ENCODE data around the gene CPVL.

The CPVL gene

DNA sequence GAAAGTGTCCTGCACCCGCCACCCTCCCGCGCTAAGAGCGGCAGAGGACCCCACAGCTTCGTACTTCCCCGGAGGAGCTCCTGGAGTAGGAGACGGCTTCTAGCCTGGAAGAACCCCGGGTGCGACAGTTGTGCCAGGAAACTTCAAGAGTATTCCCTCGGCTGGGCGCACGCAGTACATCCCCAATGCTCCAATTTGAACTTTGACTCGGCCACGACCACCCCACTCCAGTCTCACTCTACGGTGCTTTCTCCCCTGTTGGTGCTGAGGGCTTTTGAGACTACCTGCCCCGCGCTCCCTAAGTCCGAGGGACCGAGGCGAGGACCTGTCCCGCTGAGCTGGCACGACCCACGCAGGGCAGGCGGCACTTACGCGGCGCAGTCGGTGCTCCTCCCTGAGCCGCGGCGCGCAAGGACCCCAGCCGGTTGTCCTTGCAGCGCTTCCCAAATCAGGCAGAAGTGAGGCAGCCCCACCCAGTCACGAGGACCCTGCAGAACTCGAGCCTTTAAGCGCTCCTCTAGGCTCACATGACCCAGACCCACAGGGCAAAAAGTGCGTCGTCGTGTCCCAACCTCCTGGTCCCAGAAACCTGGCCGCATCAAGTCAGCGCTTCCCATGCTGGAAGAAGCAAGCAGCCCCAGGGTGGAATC lies at the start of gene CPVL:
Gene CPVL, minus strand, starts transcription at position 481 of the 650 bp plus-strand sequence. CDS start 25,476 bp downstream, outside the sequence.
- peak; percentile 89 for DNase-seq

DNA sequence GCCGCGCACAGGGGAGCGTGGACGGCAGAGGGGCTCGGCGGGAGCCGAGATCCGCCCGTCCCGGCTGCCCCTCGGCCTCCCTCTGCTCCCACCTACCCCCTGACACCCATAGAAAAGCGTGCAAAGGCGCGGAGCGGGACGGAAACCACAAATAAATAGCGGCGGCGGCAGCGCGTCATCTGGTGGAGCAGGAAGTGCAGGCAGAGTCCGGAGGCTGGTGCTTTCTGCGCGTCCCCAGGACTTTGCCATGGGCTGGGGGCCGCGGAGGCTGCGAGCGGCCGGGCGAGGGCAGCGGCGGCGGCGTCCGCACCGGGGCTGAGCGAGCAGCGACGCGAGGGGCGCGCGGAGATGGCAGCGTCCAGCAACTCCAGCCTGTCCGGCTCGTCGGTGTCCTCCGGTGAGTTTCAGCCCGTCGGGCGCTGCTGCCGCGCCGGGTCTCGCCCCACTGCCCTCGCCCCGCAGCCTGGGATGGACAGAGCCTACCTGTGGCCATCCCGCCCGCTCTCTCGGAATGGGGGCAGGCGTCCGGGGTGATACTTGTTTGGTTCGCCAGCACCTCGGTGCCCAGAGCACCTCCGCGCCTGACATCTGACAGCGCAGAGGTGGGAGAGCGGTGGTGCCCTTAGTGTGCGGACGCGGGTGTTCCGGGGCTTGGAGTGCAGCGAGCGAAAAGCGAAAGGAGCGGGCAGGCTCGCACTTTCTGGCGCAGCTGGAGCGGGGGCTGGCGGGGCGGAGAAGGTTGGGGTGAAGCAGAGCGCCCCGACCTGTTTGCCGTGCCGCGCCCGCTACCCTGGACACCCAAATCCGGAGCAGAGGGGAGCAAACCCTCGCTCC lies 48.5 kb upstream of the CPVL start, which contains the start of gene CHN2:
Gene CHN2, plus strand, starts transcription at position 182 of the 834 bp plus-strand sequence.
- peak; percentile 53 for DNase-seq

DNA sequence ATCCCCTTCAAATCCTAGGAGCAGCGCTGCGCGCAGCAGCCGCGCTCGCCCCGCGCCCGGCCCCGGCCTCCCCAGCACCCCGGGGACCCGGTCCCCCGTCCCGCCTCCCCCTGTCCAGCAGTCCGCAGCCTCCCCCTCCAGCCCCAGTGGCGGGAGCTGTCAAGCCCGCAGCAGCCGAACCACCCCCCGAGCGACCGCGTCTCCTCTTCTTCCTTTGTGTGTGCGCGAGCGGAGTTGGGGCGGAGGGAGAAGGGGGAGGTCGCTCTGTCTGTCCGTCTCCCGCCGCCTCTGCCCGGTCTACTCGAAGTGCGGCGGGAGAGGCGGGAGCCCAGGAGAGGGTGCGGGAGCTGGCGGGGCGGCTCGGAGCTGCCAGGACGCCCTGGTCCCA lies 47.9 kb upstream of the CPVL start:
- peak; percentile 39 for DNase-seq

DNA sequence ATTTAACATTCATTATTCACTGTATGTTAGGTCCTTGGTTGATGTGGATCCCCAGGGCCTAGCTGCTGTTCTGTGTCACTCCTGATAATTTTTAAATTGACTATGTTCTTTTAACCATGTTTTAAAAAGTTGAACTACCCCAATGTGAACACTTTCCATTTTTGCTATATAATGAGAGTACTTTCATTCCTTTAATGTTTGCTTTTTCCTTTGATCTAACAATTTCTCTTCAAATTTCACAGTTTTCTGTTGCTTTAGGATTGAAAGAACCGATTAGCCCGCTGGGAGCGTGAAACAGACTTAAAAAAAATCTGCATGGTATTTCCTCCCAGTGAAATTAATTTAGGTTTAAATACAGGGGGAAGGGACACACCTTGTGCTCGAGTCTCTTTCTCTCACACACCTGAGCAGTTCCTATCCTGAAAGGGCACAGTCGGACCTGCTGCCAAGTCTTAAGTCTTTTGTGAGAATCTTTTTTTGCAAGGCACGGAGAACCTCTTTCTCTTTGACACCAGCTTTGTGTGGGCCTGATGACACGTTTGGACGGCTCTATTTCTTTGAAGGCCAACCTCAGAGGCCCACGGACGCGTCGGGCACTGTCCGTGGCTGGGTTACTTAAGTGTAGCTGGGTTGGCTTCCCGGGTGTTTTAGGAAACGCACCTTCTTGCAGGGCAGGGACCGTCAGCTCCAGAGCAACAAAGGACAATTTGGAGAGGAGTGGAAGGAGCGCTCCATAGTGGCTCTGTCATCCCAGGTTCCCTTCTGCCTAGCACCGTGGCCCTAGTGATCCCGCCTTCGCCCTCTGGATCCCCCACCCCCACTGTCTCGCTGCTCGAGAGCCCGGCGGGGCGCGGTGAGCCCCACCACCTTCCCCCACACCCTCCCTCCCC lies 47.2 kb upstream of the CPVL start:
- no peak for DNase-seq

DNA sequence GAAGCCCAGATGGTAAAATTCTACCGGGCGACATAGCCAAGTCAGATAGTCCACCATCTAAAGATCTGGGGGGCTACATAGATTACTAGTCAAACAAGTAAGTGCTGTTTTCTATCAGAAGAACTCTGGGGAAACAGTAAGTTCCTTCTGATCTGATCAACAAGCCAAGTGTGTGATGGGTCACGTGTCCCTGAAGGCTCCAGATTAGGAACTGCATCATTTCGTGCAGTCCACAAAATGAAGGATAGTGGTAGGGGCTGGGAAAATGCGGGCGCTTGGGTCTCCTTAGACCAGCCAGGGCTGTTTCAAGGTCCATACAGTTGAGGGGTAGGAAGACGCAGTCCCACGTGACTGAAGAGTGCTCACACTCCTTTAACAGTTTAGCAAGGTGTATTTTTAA lies 46.5 kb upstream of the CPVL start:
- no peak for DNase-seq

DNA sequence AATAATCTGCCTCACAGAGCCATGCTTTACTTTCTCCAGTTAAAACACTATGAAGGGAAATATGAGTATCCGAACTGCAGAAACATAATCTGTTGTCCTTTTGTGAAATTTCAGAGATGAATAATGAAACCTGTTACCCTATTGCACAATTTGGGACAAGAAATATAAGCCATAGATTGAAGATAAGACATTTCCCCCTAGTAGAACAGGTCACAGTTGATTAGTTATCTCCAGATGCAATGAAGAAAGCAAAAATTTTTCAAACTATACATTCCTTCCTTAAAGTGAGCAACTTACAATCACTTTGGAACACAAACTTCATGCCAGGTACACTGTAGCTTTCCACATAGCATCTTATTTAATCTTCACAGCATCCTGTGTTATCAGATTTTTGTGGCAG lies 46.0 kb upstream of the CPVL start:
- no peak for DNase-seq

DNA sequence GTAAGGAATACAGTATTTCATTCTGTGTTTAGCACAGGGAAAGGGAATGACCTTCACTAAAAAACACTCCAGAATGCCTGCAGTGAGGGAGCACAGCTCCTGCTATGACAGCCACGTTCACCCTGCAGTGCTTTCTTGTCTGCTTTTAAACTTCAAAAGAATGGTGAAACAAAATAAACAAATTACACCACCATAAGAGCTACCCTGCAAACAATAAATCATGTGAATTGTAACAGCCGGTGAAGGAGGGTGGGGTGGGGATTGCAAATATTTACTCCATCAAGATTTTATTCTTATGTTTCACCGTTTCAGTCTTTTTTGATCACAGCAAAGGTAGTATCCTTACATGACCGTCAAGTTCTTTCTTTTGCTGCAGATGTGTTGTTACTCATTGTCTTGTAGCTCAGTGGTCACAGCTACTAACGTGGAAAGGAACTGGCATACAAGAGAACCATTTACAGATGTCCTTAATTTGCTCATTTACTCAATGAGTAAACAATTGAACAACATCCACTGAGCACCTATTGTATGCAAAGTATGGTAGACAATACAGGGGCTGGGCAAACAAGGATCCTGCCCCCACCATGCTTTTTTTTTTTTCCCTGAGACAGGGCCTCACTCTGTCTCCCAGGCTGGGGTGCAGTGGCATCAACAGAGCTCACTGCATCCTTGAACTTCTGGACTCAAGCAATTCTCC lies 44.2 kb upstream of the CPVL start:
- DNase-seq = no peak

DNA sequence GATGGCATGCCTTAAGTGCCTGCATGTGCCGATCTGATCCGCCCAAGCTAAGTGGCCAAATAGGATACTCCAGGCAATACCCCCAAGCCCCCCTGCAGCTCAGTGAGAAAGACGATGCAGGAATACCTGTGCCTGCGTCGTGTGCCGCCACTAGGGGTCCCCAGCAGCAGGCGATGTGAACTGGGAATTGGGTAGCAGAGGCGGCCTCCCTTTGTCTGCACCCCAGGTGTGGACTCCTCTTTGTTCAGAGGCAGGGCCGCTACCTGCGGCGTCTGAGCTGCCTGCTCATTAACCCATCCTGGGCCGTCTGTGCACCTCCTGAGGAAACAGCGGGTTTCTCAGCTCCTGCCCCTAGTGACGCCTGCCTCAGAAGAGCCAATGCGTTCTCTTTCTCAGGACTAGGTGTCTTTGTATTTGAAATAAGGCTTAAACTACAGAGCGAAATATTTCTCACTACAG lies 43.4 kb upstream of the CPVL start:
- DNase-seq = peak; percentile 90

DNA sequence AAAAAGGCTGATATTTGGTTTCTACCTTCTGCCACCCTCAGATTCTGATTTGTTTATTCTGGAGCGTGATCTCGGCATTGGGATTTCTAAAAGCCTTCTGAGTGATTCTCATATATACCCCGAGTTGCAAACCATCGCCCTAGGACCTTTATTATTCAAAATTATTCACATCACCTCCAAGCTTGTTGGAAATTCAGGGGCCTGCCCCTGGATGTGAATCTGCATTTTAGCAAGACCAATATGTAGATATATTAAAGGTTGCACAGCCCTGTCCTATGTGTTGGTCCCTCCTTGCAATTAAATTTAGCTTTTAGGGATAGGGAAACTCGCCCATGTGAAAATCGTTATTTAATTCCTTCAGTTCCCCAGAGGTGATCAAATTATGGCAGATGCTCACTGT lies 39.3 kb upstream of the CPVL start:
- DNase-seq = no peak

DNA sequence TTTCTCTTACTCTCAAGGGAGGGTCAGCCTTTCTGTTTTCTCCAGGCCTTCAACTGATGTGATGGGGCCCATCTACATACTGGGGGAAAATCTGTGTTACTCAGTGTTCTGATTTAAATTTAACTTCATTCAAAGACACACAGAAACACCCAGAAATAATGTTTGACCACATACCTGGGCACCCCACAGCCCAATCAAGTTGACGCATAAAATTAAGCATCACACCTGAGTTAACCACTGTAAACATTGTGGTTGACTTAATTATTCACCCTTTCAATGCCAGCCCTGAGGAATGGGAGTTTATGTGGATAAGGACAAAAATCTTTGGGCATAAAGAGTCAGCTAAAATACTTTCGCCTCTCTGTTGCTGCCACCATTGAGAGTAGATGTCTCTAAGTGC lies 38.3 kb upstream of the CPVL start:
- DNase-seq = no peak

DNA sequence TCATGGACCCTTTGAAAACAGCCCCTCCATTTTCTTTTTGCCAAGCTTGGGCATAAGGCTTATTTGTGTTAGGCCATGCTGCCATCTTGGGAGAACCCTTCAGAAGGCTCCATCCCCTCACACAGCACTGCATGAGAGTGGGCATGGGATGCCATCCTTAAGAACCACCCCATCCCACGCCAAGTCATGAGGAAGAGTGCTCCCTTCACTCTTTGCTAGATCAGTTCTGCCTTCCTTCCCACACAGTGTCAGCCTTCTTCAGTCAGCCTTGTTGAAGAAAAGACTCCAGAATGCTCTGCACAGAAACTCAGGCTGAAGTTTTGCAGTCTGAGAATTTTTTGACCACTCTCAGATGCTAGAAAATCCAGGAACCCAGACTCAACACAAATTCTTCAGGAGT lies 32.8 kb upstream of the CPVL start:
- DNase-seq = no peak

DNA sequence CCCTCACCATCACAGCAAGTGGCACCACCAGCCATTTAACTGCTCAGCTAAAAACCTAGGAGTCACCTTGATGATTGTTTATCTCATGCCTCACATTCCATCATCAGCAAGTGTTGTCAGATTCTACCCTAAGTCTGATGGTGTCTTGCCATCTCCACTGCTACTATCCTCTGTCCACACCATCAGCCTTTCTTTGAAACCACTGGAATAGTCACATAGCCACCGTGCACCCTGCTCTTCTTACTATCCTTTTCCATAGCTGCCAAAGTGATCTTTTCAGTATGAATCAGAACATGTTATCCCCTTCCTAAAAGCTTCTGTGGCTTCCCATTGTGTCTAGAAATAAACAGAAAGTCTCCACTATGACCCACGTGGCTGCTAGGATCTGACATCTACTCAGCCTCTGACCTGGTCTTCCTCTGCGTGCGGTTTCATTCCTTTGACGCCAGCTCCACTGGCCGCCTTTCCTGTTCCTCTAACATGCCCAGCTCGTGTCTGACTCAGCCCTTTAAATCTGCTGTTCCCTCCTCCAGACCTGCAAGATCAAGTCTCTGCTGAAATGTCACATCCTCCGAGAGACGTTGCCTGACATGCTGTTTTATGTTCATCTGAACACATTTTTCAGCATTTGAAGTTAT lies 31.7 kb upstream of the CPVL start:
- no peak for DNase-seq

DNA sequence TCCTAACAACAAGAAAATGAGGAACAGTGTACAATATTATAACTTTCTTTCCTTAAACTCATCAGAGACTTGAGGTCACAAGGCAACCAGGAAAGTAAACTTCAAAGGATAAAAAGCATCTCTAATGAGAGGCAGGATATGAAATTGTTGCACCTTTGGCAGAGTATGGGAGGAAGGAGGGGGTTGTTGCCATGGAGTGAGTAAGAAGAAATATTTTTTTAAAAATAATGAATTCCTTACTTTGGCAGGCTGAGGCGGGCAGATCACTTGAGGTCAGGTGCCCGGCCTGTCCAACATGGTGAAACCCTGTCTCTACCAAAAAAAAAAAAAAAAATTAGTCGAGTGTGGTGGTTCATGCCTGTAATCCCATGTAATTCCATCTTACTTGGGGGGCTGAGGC lies 27.1 kb upstream of the CPVL start:
- DNase-seq = no peak

DNA sequence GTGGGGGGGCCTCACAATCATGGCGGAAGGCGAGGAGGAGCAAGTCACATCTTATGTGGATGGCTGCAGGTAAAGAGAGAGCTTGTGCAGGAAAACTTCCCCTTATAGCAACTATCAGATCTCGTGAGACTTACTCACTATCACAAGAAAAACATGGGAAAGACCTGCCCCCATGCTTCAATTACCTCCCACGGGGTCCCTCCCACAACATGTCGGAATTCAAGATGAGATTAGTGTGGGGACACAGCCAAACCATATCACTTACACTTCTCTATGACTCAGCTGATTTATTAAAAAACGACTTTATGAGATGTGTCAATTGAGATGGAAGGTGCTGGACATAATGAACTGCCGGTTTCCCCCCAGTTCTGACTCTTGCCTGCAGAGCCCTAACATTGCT lies 24.4 kb upstream of the CPVL start:
- no peak for DNase-seq

DNA sequence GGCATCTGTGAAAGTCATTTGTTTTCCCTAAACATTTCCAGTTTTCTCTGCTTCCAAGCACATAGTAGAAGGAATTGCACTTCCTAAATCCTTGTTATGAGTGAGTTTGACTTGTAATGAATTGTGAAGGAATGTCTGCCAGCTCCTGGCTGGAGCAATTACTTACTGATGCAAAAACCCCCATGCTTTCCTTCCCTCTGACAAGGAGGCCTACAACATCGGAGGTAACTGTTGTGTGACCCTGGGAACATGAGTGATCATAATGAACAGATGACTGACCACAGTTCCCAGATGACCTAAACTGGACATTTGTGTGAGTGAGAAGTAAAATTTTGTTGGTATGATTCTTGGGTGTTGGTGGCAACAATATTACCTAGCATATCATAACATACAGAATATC lies 21.4 kb upstream of the CPVL start:
- no peak for DNase-seq

DNA sequence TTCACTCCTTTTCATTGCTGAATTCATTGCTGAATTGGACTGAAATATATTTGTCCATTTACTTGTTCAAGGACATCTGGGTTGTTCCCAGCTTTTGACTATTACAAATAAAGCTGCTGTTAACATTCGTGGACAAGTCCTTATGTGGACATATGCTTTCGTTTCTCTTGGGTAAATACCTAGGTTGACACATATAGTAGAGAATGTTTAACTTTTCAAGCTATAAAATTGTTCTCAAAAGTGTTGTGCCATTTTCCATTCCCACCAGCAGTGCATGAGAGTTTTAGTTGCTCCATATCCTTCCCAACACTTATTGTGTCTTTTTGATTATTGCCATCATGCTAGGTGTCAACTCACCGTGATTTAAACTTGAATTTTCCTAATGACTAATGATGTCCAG lies 17.5 kb upstream of the CPVL start:
- no peak for DNase-seq

DNA sequence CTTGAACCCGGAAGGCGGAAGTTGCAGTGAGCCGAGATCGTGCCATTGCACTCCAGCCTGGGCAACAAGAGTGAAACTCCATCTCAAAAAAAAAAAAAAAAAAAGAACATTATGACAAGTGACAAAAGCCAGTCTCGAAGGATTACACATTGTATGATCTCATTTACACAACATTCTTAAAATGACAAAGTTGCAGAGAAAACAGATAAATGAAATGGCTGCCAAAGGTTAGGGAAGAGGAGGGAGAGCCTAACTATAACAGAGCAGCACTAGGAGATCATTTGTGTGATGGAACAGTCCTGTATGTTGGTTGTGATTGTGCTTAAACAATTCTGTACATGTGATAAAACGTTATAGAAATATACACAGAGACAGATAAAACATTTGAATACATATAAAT lies 16.2 kb upstream of the CPVL start:
- no peak for DNase-seq

DNA sequence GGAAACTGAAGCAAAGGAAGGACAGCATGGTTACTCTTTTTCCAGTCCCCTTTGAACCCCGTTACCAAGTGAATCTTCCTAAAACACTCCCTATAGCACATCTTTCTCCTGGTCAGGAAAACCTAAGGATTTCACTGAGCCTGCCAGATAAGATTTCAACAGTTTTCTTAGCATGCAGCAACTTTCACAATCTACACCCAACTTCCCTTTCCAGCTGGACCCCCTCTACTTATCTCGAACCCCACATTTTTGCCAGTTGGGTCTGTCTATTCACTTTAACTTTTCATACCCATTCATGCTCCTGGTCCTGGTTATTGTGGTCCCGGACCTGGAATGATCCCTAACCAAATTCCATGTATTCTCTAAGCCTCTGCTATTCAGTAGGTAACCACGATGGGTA lies 14.9 kb upstream of the CPVL start:
- no peak for DNase-seq

DNA sequence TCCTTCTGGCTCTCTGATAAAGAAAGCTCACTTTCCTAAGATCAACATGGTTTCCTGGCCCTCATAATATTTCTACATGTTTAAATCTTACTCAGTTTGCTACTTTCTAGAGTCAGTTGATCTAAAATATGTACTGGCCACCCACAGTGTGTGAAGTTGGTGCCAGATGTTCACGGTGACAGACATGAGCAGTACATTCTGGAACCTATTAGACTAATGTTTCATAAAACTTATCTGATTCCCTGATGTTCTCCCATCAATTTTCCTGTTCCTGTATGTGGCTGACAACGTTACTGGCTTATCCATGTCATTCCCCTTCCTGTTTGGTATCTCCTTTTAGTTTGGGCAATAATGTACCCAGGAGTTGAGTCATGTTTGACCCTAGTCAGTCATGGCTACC lies 13.7 kb upstream of the CPVL start:
- no peak for DNase-seq

DNA sequence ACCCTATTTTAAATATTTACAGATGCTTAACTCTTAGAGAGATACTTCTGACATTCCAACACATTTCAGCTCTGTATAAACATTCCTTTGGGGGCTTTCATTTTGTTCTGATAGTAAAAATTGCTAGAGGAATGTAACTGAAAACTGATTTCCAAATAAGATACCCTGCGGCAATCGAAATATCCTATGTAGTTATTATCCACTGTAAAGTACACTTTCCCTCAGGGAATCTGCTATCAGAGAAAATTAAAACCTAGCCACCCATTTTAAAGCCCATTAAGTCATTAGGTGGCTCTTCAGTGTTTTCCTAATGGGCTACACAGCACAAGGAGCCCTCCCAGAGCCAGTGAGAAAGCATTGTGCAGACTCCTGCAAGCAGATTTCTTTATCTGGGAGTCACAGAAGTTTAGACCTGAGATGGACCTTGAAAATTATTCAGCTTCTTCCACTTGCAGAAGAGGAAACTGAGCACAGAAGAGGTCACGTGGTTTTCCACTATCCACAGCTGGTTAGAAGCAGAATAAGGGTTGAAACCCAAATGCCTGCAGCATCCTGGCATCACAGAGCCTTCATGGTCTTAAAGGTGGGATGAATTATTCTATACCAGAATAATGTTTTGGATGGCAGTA lies 12.6 kb upstream of the CPVL start:
- DNase-seq = no peak

DNA sequence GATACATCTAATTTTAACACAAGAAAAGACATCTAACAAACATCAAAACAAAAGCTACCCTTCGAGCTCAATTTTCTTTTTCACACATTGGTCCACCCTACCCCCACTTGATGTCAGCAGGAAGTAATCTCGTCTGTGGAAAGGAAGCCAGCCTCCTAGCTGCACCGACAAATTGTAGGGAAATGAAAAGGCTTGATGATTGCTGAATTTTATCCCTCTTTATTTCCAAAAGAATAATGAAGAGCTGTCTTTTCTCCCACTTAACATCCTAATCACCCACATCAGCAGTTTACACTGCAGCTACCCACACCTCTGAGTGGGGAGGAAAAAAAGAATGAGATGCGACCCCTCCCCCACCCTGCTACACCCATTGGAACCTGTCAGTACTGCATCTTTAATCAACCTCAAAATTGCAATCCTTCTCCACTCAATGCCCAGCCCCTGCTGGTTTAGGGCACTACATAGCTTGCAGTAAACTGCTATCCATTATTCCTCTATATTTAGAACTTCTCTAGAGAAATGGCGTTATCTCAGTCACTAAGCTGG lies 10.6 kb upstream of the CPVL start:
- DNase-seq = no peak

DNA sequence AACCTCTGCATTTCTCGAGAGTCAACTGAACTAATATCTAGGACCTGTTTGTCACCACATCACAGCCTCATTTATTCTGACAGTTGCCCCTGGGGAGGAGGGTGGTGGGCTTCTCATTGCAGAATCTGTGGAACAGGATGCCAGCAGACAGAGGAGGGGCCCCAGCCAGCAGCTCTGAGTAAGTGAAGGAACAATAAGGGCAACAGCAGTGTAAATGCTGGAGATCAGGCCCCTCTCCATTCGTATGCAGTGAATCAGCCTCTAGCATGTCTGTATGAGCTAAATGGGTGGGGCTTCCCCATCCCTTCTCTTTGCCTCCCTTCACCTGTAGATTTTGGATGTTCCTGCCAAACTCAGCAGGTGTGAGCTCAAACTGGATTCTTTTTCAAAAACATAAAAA lies 7.7 kb upstream of the CPVL start:
- DNase-seq = no peak

Measured in NCI-H2171 treated with DMSO at 0.1 percent for 48 hours (cell line).